Measurements from ENCODE around the gene SMTN. TPM values are rescaled to one million over a fixed set of nuclear protein-coding genes. Genes with fewer than 3 reads are reported as not detected.

The SMTN gene
- total and polyA plus RNA-seq, 11 donors: 55.5 to 270 (median 167) TPM

- ATAC-seq: no peak
- 68 to 81% (median 76%) methylated on average over 23 to 29 of the region's 29 CpGs for WGBS, 4 donors
Measured at GRCh38 chr22:31091106-31091975, 10.2 kb downstream of the SMTN start.

GRCh38 chr22:31092161-31092560 is 11.0 kb downstream of the SMTN start:
- peaks cover 0 to 80% (median 18%) of the 10 kb centered on the region in 12 donors for H3K4me1 ChIP-seq
- intact Hi-C loops (cut with DNase I): loop anchor here in 1 of 10 donors (10.0 kb wide), 1 partner anchor 53 kb away; the partner anchor contains the start of gene PLA2G3

More at GRCh38 chr22:31091106-31091975, 10.2 kb downstream of the SMTN start:
- intact Hi-C loops (cut with DNase I): loop anchor here in 1 of 10 donors (10.0 kb wide), 1 partner anchor 53 kb away; the partner anchor contains the start of gene PLA2G3
- peaks cover 0 to 88% (median 23%) of the 10 kb centered on the region in 12 donors for H3K4me1 ChIP-seq
- peaks cover 3 to 99% (median 89%) of the 10 kb centered on the region in 9 donors for H3K36me3 ChIP-seq
- TF ChIP-seq CTCF (IDR thresholded peaks at IDR 0.05): no peak
- no peak for TF ChIP-seq POLR2A (IDR thresholded peaks at IDR 0.05)
- DNase-seq: peak in 1 of 5 donors; percentile 70
- no peak overlapping the region for H3K4me3 ChIP-seq
- peak overlapping the region in 5 of 12 donors; percentile 9 to 99 (median 57) for H3K27ac ChIP-seq
- H3K27me3 ChIP-seq: no peaks in the 10 kb centered on the region
- H3K9me3 ChIP-seq: no peaks in the 10 kb centered on the region

GRCh38 chr22:31093086-31093850 is 12.2 kb downstream of the SMTN start:
- peak; percentile 71 to 87 (median 84) for ATAC-seq
- Histone ChIP-seq H3K27me3 (no peaks in the 10 kb centered on the region), H3K27ac (peak overlapping the region; percentile 74 to 99 (median 93)), H3K4me1 (peaks cover 0 to 76% (median 19%) of the 10 kb centered on the region in 12 donors), H3K36me3 (peaks cover 7 to 100% (median 99%) of the 10 kb centered on the region in 9 donors), H3K4me3 (peak overlapping the region; percentile 36 to 69 (median 56)), H3K9me3 (no peaks in the 10 kb centered on the region)
- intact Hi-C loops (cut with DNase I): loop anchor here in 1 of 10 donors (10.0 kb wide), 1 partner anchor 52 kb away; the partner anchor contains the start of gene PLA2G3
- TF ChIP-seq CTCF (IDR thresholded peaks at IDR 0.05) (no peak), POLR2A (IDR thresholded peaks at IDR 0.05) (peak in 1 of 2 donors; percentile 42)
- 44 to 58% (median 55%) methylated on average over 31 to 33 of the region's 33 CpGs for WGBS, 4 donors
- DNase-seq: peak; percentile 81 to 90 (median 85)

More at GRCh38 chr22:31092161-31092560, 11.0 kb downstream of the SMTN start:
- Histone ChIP-seq H3K9me3 (no peaks in the 10 kb centered on the region), H3K4me3 (no peak overlapping the region), H3K27ac (peak overlapping the region in 11 of 12 donors; percentile 17 to 99 (median 91)), H3K36me3 (peaks cover 7 to 100% (median 95%) of the 10 kb centered on the region in 9 donors), H3K27me3 (no peaks in the 10 kb centered on the region)
- 90 to 96% (median 94%) methylated on average over 2 to 9 of the region's 9 CpGs for WGBS, 4 donors
- no peak for DNase-seq
- TF ChIP-seq CTCF (IDR thresholded peaks at IDR 0.05) (no peak), POLR2A (IDR thresholded peaks at IDR 0.05) (no peak)
- no peak for ATAC-seq

Measured in heart left ventricle (tissue), 16 donors.